GM12878 (cell line): Measurements from ENCODE around the gene DAZAP1. TPM values are rescaled to one million over a fixed set of nuclear protein-coding genes. Genes with fewer than 3 reads are reported as not detected.

Experiments
- IKZF2 ChIP-seq, 2 experiments: fragments of 450-650 bp; IDR thresholded peaks; 2 replicates each; pipeline ENCODE4 v1.6.1; 2017; ENCODE audit warnings: mild to moderate bottlenecking in 2 of 2, moderate library complexity in 2 of 2
- MTA2 ChIP-seq: fragments of 450-650 bp; IDR thresholded peaks from 2 replicates; pipeline ENCODE4 v1.6.1; 2016; ENCODE audit warnings: low read depth, mild to moderate bottlenecking, moderate library complexity
- POLR2A ChIP-seq: IDR thresholded peaks from 2 replicates; pipeline ENCODE4 v1.6.1; 2011; ENCODE audit warnings: low read depth, mild to moderate bottlenecking, low read length
- POLR2AphosphoS2 ChIP-seq: IDR thresholded peaks from 2 replicates; pipeline ENCODE4 v1.6.1; 2011; ENCODE audit warnings: low read depth, mild to moderate bottlenecking, low read length, improper control_type of control experiment, moderate library complexity
- PRDM15 ChIP-seq: fragments of 450-650 bp; formaldehyde crosslinking; IDR thresholded peaks from 2 replicates; pipeline ENCODE4 v1.4.0; 2020; ENCODE audit warnings: mild to moderate bottlenecking, moderate library complexity
- RAD51 ChIP-seq: fragments of 450-650 bp; IDR thresholded peaks from 2 replicates; pipeline ENCODE4 v1.6.1; 2016; ENCODE audit warnings: moderate library complexity, mild to moderate bottlenecking, inconsistent platforms
- SP1 ChIP-seq: IDR thresholded peaks from one replicate; pipeline ENCODE4 v1.6.1; 2011; ENCODE audit warnings: low read depth, low read length
- polyA plus RNA-seq, 11 experiments: library from polyadenylated mRNA; depleted of rRNA in 4 of 11; unstranded in 6 of 11; stranded (reverse) in 5 of 11; fragments of >200 nt; fragmentation: Nextera tagmentation in 4 of 11; fragmentation: Illumina TruSeq in 1 of 11; extraction: Ambion mirVana in 4 of 11; extraction: Trizol in 1 of 11; gene quantifications; 1 replicate in 1 of 11; 2 replicates in 10 of 11; pipeline versions ENCODE4 v1.2.1 to v1.2.3, GENCODE V29; 2011 to 2016; ENCODE audit warnings: inconsistent platforms in 2 of 11, missing spikeins in 2 of 11, low read depth in 1 of 11
- total RNA-seq, 4 experiments: library from RNA; depleted of rRNA in 3 of 4; stranded (reverse); fragments of >200 nt in 3 of 4; fragmentation: Illumina TruSeq in 1 of 4; extraction: Trizol in 1 of 4; gene quantifications; 2 replicates each; pipeline versions ENCODE4 v1.2.1 to v1.2.3, GENCODE V29; 2013 to 2021
- TF ChIP-seq, protein P1 (sequence below): fragments of 450-650 bp; IDR thresholded peaks from 2 replicates; pipeline ENCODE4 v1.6.1; 2016; ENCODE audit warnings: mild to moderate bottlenecking, moderate library complexity, borderline replicate concordance
- TF ChIP-seq, protein P2 (sequence below): fragments of 450-650 bp; IDR thresholded peaks from 2 replicates; pipeline ENCODE4 v1.6.1; 2018; ENCODE audit warnings: borderline replicate concordance, mild to moderate bottlenecking; ENCODE audit not compliant: partially characterized antibody

Gene DAZAP1
- total and polyA plus RNA-seq, 10 of the 15 experiments (the other 5 are each of a cell fraction or from before 2014, with no cell fraction given), result 9.9 to 240 (median 92.3) TPM

GRCh38 chr19:1408300-1409203, 1.2 kb downstream of the DAZAP1 start (continued):
- no peak for TF ChIP-seq PRDM15
- TF ChIP-seq POLR2A, result no peak; the same call in none of the 2 replicates
- TF ChIP-seq SP1, result no peak
- TF ChIP-seq, protein P1, sequence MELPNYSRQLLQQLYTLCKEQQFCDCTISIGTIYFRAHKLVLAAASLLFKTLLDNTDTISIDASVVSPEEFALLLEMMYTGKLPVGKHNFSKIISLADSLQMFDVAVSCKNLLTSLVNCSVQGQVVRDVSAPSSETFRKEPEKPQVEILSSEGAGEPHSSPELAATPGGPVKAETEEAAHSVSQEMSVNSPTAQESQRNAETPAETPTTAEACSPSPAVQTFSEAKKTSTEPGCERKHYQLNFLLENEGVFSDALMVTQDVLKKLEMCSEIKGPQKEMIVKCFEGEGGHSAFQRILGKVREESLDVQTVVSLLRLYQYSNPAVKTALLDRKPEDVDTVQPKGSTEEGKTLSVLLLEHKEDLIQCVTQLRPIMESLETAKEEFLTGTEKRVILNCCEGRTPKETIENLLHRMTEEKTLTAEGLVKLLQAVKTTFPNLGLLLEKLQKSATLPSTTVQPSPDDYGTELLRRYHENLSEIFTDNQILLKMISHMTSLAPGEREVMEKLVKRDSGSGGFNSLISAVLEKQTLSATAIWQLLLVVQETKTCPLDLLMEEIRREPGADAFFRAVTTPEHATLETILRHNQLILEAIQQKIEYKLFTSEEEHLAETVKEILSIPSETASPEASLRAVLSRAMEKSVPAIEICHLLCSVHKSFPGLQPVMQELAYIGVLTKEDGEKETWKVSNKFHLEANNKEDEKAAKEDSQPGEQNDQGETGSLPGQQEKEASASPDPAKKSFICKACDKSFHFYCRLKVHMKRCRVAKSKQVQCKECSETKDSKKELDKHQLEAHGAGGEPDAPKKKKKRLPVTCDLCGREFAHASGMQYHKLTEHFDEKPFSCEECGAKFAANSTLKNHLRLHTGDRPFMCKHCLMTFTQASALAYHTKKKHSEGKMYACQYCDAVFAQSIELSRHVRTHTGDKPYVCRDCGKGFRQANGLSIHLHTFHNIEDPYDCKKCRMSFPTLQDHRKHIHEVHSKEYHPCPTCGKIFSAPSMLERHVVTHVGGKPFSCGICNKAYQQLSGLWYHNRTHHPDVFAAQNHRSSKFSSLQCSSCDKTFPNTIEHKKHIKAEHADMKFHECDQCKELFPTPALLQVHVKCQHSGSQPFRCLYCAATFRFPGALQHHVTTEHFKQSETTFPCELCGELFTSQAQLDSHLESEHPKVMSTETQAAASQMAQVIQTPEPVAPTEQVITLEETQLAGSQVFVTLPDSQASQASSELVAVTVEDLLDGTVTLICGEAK, result no peak
- no peak for TF ChIP-seq RAD51
- TF ChIP-seq IKZF2 (IDR thresholded peaks at IDR 0.05), result no peak
- TF ChIP-seq, protein P2, sequence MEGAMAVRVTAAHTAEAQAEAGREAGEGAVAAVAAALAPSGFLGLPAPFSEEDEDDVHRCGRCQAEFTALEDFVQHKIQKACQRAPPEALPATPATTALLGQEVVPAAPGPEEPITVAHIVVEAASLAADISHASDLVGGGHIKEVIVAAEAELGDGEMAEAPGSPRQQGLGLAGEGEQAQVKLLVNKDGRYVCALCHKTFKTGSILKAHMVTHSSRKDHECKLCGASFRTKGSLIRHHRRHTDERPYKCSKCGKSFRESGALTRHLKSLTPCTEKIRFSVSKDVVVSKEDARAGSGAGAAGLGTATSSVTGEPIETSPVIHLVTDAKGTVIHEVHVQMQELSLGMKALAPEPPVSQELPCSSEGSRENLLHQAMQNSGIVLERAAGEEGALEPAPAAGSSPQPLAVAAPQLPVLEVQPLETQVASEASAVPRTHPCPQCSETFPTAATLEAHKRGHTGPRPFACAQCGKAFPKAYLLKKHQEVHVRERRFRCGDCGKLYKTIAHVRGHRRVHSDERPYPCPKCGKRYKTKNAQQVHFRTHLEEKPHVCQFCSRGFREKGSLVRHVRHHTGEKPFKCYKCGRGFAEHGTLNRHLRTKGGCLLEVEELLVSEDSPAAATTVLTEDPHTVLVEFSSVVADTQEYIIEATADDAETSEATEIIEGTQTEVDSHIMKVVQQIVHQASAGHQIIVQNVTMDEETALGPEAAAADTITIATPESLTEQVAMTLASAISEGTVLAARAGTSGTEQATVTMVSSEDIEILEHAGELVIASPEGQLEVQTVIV, result no peak
- no peak for TF ChIP-seq MTA2
- no peak for TF ChIP-seq POLR2AphosphoS2
- TF ChIP-seq, all 136 proteins: peak for 8
